Stomach smooth muscle (tissue), 2 donors: ENCODE results near the gene SRGAP1.
"Not testable (repeated sequence)": the region's sequence is repeated elsewhere in the genome, so short reads cannot be mapped to it uniquely, and the experiment has no call there.

ENCODE experiments used
- H3K27ac ChIP-seq: one replicate; pipeline ENCODE4 v1.7.0; 2013; ENCODE audit warnings: mild to moderate bottlenecking, low read length, inconsistent platforms
- H3K27me3 ChIP-seq, 2 donors: one replicate each; pipeline ENCODE4 v1.7.0; 2013; ENCODE audit warnings: low read length in 2 of 2; ENCODE audit not compliant: insufficient read depth in 2 of 2, control insufficient read depth in 1 of 2
- H3K36me3 ChIP-seq, 2 donors: one replicate each; pipeline ENCODE4 v1.7.0; 2013; ENCODE audit warnings: low read length in 2 of 2; ENCODE audit not compliant: control insufficient read depth in 2 of 2, insufficient read depth in 2 of 2
- H3K4me1 ChIP-seq: one replicate; pipeline ENCODE4 v1.7.0; 2013; ENCODE audit warnings: low read length; ENCODE audit not compliant: control insufficient read depth, insufficient read depth
- H3K4me3 ChIP-seq, 2 donors: one replicate each; pipeline ENCODE4 v1.7.0; 2013; ENCODE audit warnings: low read length in 2 of 2
- H3K9ac ChIP-seq, 2 donors: one replicate each; pipeline ENCODE4 v1.7.0; 2013; ENCODE audit warnings: low read length in 2 of 2, mild to moderate bottlenecking in 1 of 2
- H3K9me3 ChIP-seq, 2 donors: one replicate each; pipeline ENCODE4 v1.7.0; 2013; ENCODE audit warnings: low read length in 2 of 2; ENCODE audit not compliant: control insufficient read depth in 2 of 2
- donor health status: healthy.
- donor health status: Pancreatic carcinoma.

The SRGAP1 gene

GRCh38 chr12:64142382-64142781 is 297.9 kb downstream of the SRGAP1 start:
- Histone ChIP-seq H3K9me3 (no peaks in the 10 kb centered on the region), H3K36me3 (peaks cover 12% of the 10 kb centered on the region in 2 donors), H3K9ac (no peak overlapping the region), H3K27me3 (no peaks in the 10 kb centered on the region), H3K4me1 (no peaks in the 10 kb centered on the region), H3K4me3 (no peak overlapping the region), H3K27ac (no peak overlapping the region)

GRCh38 chr12:64142784-64143183 is 298.3 kb downstream of the SRGAP1 start:
- H3K4me1 ChIP-seq, result no peaks in the 10 kb centered on the region
- no peak overlapping the region for H3K27ac ChIP-seq

GRCh38 chr12:64145226-64145625 is 300.7 kb downstream of the SRGAP1 start:
- no peak overlapping the region for H3K4me3 ChIP-seq
- H3K36me3 ChIP-seq, result peaks cover 12% of the 10 kb centered on the region in 2 donors
- H3K9ac ChIP-seq, result no peak overlapping the region
- no peaks in the 10 kb centered on the region for H3K9me3 ChIP-seq
- H3K27ac ChIP-seq, result no peak overlapping the region
- no peaks in the 10 kb centered on the region for H3K4me1 ChIP-seq
- H3K27me3 ChIP-seq, result no peaks in the 10 kb centered on the region

More at GRCh38 chr12:64142784-64143183, 298.3 kb downstream of the SRGAP1 start:
- Histone ChIP-seq H3K9ac (no peak overlapping the region), H3K9me3 (no peaks in the 10 kb centered on the region), H3K36me3 (peaks cover 12% of the 10 kb centered on the region in 2 donors), H3K27me3 (no peaks in the 10 kb centered on the region), H3K4me3 (no peak overlapping the region)

GRCh38 chr12:64147011-64147631 is 302.6 kb downstream of the SRGAP1 start:
- Histone ChIP-seq H3K9me3 (no peaks in the 10 kb centered on the region), H3K4me3 (peak overlapping the region; percentile 6 to 35), H3K4me1 (no peaks in the 10 kb centered on the region), H3K27me3 (no peaks in the 10 kb centered on the region), H3K36me3 (peaks cover 12% of the 10 kb centered on the region in 2 donors), H3K27ac (no peak overlapping the region), H3K9ac (no peak overlapping the region)

GRCh38 chr12:64147875-64148274 is 303.4 kb downstream of the SRGAP1 start:
- H3K9ac ChIP-seq, result no peak overlapping the region
- H3K27me3 ChIP-seq, result no peaks in the 10 kb centered on the region
- H3K27ac ChIP-seq, result no peak overlapping the region
- H3K4me3 ChIP-seq, result no peak overlapping the region
- peaks cover 7% of the 10 kb centered on the region in 2 donors for H3K36me3 ChIP-seq
- H3K4me1 ChIP-seq, result no peaks in the 10 kb centered on the region
- H3K9me3 ChIP-seq, result no peaks in the 10 kb centered on the region

- Histone ChIP-seq H3K9ac (no peak overlapping the region), H3K4me3 (no peak overlapping the region), H3K27me3 (no peaks in the 10 kb centered on the region), H3K4me1 (no peaks in the 10 kb centered on the region), H3K9me3 (no peaks in the 10 kb centered on the region), H3K27ac (no peak overlapping the region), H3K36me3 (no peaks in the 10 kb centered on the region)
Observed at GRCh38 chr12:64154677-64155076, 310.2 kb downstream of the SRGAP1 start.

- Histone ChIP-seq H3K27me3 (no peaks in the 10 kb centered on the region), H3K9ac (no peak overlapping the region), H3K4me1 (no peaks in the 10 kb centered on the region), H3K36me3 (no peaks in the 10 kb centered on the region), H3K9me3 (no peaks in the 10 kb centered on the region), H3K27ac (no peak overlapping the region), H3K4me3 (no peak overlapping the region)
Observed at GRCh38 chr12:64157110-64157509, 312.6 kb downstream of the SRGAP1 start.

- Histone ChIP-seq H3K4me1 (no peaks in the 10 kb centered on the region), H3K9me3 (no peaks in the 10 kb centered on the region), H3K4me3 (no peak overlapping the region), H3K27me3 (no peaks in the 10 kb centered on the region), H3K36me3 (no peaks in the 10 kb centered on the region), H3K27ac (no peak overlapping the region), H3K9ac (no peak overlapping the region)
Observed at GRCh38 chr12:64160021-64160710, 315.7 kb downstream of the SRGAP1 start.

- Histone ChIP-seq H3K27me3 (no peaks in the 10 kb centered on the region), H3K4me3 (no peak overlapping the region), H3K9ac (no peak overlapping the region), H3K9me3 (no peaks in the 10 kb centered on the region), H3K27ac (no peak overlapping the region), H3K36me3 (no peaks in the 10 kb centered on the region), H3K4me1 (no peaks in the 10 kb centered on the region)
Observed at GRCh38 chr12:64160711-64161060, 316.2 kb downstream of the SRGAP1 start.

GRCh38 chr12:64166606-64167005 is 322.1 kb downstream of the SRGAP1 start:
- H3K36me3 ChIP-seq, H3K9ac ChIP-seq, H3K27me3 ChIP-seq, H3K4me1 ChIP-seq, H3K4me3 ChIP-seq, H3K27ac ChIP-seq, H3K9me3 ChIP-seq: not testable (repeated sequence)

GRCh38 chr12:64167041-64167440 is 322.5 kb downstream of the SRGAP1 start:
- H3K36me3 ChIP-seq, H3K27ac ChIP-seq, H3K27me3 ChIP-seq, H3K9ac ChIP-seq, H3K4me1 ChIP-seq, H3K9me3 ChIP-seq, H3K4me3 ChIP-seq: not testable (repeated sequence)
